ENCODE measurements around the gene NPAS4.

DNA sequence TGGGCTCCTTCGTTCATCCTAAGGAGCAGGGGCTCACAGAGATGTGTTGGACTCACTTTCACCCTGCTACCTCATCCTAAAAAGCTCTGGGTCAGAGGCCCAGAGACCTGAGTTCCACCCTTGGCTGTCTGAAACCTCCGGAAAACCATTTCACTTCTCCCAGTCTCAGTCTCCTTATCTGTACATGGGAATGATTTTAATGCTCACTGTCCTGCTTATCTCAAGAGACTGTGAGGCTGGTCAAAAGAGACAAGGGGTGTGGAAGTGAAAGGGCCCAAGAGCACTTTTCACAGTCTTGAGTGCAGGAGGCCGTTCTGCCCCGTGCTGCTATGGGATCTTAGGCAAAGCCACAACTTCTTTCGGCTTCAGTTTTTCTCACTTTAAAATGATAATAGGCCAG, 13.2 kb upstream of the NPAS4 start:
- TF ChIP-seq CTCF (IDR thresholded peaks at IDR 0.05): no peak
- no peak for TF ChIP-seq POLR2A (IDR thresholded peaks at IDR 0.05)
